Cardiac fibroblast (primary cell): ENCODE results near the gene IP6K1.

Experiments used
- DNase-seq, 2 donors: peaks; one replicate each; pipeline versions ENCODE4 v3.0.0 to v3.0.0-alpha.2; 2010; ENCODE audit warnings: low read depth in 2 of 2
- H3K4me3 ChIP-seq, 2 donors: replicated peaks in 1 of 2; 1 replicate in 1 of 2; 2 replicates in 1 of 2; pipeline ENCODE4 v1.5.1; 2011; ENCODE audit warnings: low read depth in 2 of 2, low read length in 2 of 2, mild to moderate bottlenecking in 2 of 2, moderate library complexity in 1 of 2
- TF ChIP-seq, protein P1 (sequence below): IDR thresholded peaks from one replicate; pipeline ENCODE4 v1.5.1; 2011; ENCODE audit warnings: low read depth, mild to moderate bottlenecking, low read length, inconsistent platforms

Gene IP6K1

GRCh38 chr3:49715611-49716121, 70.7 kb downstream of the IP6K1 start:
- TF ChIP-seq, protein P1, sequence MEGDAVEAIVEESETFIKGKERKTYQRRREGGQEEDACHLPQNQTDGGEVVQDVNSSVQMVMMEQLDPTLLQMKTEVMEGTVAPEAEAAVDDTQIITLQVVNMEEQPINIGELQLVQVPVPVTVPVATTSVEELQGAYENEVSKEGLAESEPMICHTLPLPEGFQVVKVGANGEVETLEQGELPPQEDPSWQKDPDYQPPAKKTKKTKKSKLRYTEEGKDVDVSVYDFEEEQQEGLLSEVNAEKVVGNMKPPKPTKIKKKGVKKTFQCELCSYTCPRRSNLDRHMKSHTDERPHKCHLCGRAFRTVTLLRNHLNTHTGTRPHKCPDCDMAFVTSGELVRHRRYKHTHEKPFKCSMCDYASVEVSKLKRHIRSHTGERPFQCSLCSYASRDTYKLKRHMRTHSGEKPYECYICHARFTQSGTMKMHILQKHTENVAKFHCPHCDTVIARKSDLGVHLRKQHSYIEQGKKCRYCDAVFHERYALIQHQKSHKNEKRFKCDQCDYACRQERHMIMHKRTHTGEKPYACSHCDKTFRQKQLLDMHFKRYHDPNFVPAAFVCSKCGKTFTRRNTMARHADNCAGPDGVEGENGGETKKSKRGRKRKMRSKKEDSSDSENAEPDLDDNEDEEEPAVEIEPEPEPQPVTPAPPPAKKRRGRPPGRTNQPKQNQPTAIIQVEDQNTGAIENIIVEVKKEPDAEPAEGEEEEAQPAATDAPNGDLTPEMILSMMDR = no peak
- no peak overlapping the region for H3K4me3 ChIP-seq
- no peak for DNase-seq

- DNase-seq = no peak
- TF ChIP-seq, protein P1 = no peak
- no peak overlapping the region for H3K4me3 ChIP-seq
Observed at GRCh38 chr3:49714728-49715550, 71.4 kb downstream of the IP6K1 start.

- TF ChIP-seq, protein P1 = no peak
- no peak overlapping the region for H3K4me3 ChIP-seq
- no peak for DNase-seq
Observed at GRCh38 chr3:49713336-49714105, 72.8 kb downstream of the IP6K1 start.

- TF ChIP-seq, protein P1 = no peak
- no peak for DNase-seq
- H3K4me3 ChIP-seq = no peak overlapping the region
Observed at GRCh38 chr3:49712631-49713317, 73.6 kb downstream of the IP6K1 start.

GRCh38 chr3:49712166-49712565, 74.2 kb downstream of the IP6K1 start:
- H3K4me3 ChIP-seq = no peak overlapping the region
- DNase-seq = no peak
- TF ChIP-seq, protein P1 = no peak

DNA sequence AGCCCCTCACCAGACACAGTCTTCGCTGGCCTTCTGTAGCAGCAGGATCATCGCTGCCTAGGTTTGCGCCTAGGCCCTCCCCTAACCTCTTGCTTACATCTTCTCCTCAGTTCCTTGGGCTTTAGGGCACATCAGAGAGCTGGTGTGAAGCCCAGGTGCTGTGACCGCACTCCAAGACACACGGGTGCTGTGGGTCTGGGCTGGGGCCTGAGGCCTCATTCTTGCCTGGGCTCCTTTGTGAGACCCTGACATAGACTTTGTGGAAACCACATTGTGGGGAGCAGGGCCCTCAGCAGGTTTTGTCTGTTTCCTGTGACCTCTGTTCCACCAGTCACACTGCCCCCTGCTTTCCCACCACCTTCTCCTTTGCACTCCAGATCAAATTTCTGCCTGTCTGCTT, 74.9 kb downstream of the IP6K1 start:
- TF ChIP-seq, protein P1 = no peak
- no peak for DNase-seq
- H3K4me3 ChIP-seq = no peak overlapping the region
